C4-2B (cell line): ENCODE results near the gene HDAC4.

ENCODE experiments used
- H3K27ac ChIP-seq: fragments of 450-650 bp; 2 replicates; pipeline ENCODE4 v1.5.1; 2017
- CTCF ChIP-seq: fragments of 450-650 bp; conservative IDR thresholded peaks from 2 replicates; pipeline ENCODE4 v1.5.1; 2017; ENCODE audit warnings: mild to moderate bottlenecking
- ZFX ChIP-seq: fragments of 450-650 bp; IDR thresholded peaks from 2 replicates; pipeline ENCODE4 v1.6.1; 2017

The HDAC4 gene

GRCh38 chr2:239197146-239197545, 203.7 kb downstream of the HDAC4 start:
- no peak for TF ChIP-seq ZFX
- no peak for TF ChIP-seq CTCF
- no peak overlapping the region for H3K27ac ChIP-seq

GRCh38 chr2:239196474-239197021, 204.3 kb downstream of the HDAC4 start:
- TF ChIP-seq CTCF (no peak), ZFX (no peak)
- no peak overlapping the region for H3K27ac ChIP-seq

GRCh38 chr2:239195992-239196391, 204.8 kb downstream of the HDAC4 start:
- TF ChIP-seq CTCF = no peak
- TF ChIP-seq ZFX = no peak

GRCh38 chr2:239195318-239195871, 205.4 kb downstream of the HDAC4 start:
- TF ChIP-seq CTCF (no peak), ZFX (no peak)
- H3K27ac ChIP-seq = no peak overlapping the region

More at GRCh38 chr2:239195992-239196391, 204.8 kb downstream of the HDAC4 start:
- no peak overlapping the region for H3K27ac ChIP-seq

- H3K27ac ChIP-seq = no peak overlapping the region
- TF ChIP-seq ZFX (no peak), CTCF (no peak)
Observed at GRCh38 chr2:239194731-239195317, 206.0 kb downstream of the HDAC4 start.

GRCh38 chr2:239193925-239194677, 206.7 kb downstream of the HDAC4 start:
- H3K27ac ChIP-seq = no peak overlapping the region
- TF ChIP-seq CTCF (no peak), ZFX (no peak)

GRCh38 chr2:239193401-239193811, 207.4 kb downstream of the HDAC4 start:
- H3K27ac ChIP-seq = no peak overlapping the region
- no peak for TF ChIP-seq CTCF
- TF ChIP-seq ZFX = no peak
